ENCODE results near the gene DNAH3. TPM values are rescaled to one million over a fixed set of nuclear protein-coding genes. Genes with fewer than 3 reads are reported as not detected.

Gene DNAH3
- total and polyA plus RNA-seq, 2 of the 13 experiments (the other 11 are each of a cell fraction or from before 2014, with no cell fraction given) = 0.07 to 0.08 TPM

GRCh38 chr16:21194771-21195301, 44.2 kb upstream of the DNAH3 start:
- H3K79me2 ChIP-seq (ENCODE audit: insufficient read depth, low read length) = no peaks in the 10 kb centered on the region
- no peaks in the 10 kb centered on the region for H4K20me1 ChIP-seq (ENCODE audit: insufficient read depth, low read length)
- ChIA-PET POLR2A (interaction anchor here (1.5 kb wide), 1 partner anchor 66 kb away, joined by 3 read pairs; no protein-coding TSS in a partner anchor), CTCF (ENCODE audit: low intra/inter-chr PET ratio, low total read pairs) (no interaction called here)
- H3K9ac ChIP-seq (ENCODE audit: insufficient read depth, low read depth, low read length) = no peak overlapping the region
- intact Hi-C loops (cut with micrococcal nuclease; ENCODE audit: unreplicated experiment) = no loop called here
- FAIRE-seq (no peak), DNase-seq (ENCODE audit: low spot score) (no peak), ATAC-seq (no peak)
- no peak overlapping the region for H3K4me2 ChIP-seq (ENCODE audit: low read depth, low read length)
- H3K27me3 ChIP-seq (ENCODE audit: control insufficient read depth in 1 of 2, insufficient read depth in 2 of 2, low read length in 2 of 2) = peaks cover 5 to 58% of the 10 kb centered on the region in 2 experiments; a peak in 4 of 5 replicates
- H3K27ac ChIP-seq (ENCODE audit: extremely low read length, insufficient read depth, low read length) = no peak overlapping the region
- H2AFZ ChIP-seq (ENCODE audit: low read length) = no peak overlapping the region
- BruUV-seq (replicated peaks) = no TSS peak
- TF ChIP-seq XRCC5 (optimal IDR thresholded peaks at IDR 0.05; ENCODE audit: low read length) = peak; percentile 16
- TF ChIP-seq HNF4G (IDR thresholded peaks at IDR 0.05; ENCODE audit: borderline replicate concordance, low read depth, low read length) = no peak
- no peak for TF ChIP-seq HNF4G (CRISPR knock-in tag; IDR thresholded peaks at IDR 0.05; ENCODE audit: borderline replicate concordance, low read depth)
- no peak for TF ChIP-seq HOXA7 (CRISPR knock-in tag; IDR thresholded peaks at IDR 0.05)
- WGBS (ENCODE audit: low lambda C conversion rate) = 26% methylated on average over 6 of the region's 6 CpGs
- H3K9me3 ChIP-seq (ENCODE audit: low read length) = no peaks in the 10 kb centered on the region
- H3K4me1 ChIP-seq (ENCODE audit: insufficient read depth, low read length) = no peaks in the 10 kb centered on the region
- H3K36me3 ChIP-seq (replicated peaks in 1 of 2; ENCODE audit: control insufficient read depth in 1 of 2, insufficient read depth in 2 of 2, low read length in 2 of 2) = no peaks in the 10 kb centered on the region
- in situ Hi-C loops (cut with HindIII; ENCODE audit: extremely low pct_ligation_motif_present, low pct_unique_long_range_greater_than_20kb) = no loop called here
- no peak overlapping the region for H3K4me3 ChIP-seq (replicated peaks in 1 of 3; ENCODE audit: insufficient read depth in 1 of 3, low read depth in 2 of 3, low read length in 3 of 3)

GRCh38 chr16:21192991-21193390, 42.3 kb upstream of the DNAH3 start:
- no peak for FAIRE-seq
- no peak for TF ChIP-seq ZBTB7A (CRISPR knock-in tag; IDR thresholded peaks at IDR 0.05)
- no peak for DNase-seq (ENCODE audit: low spot score)
- Histone ChIP-seq H2AFZ (ENCODE audit: low read length) (no peak overlapping the region), H3K4me3 (replicated peaks in 1 of 3; ENCODE audit: insufficient read depth in 1 of 3, low read depth in 2 of 3, low read length in 3 of 3) (no peak overlapping the region), H3K79me2 (ENCODE audit: insufficient read depth, low read length) (no peaks in the 10 kb centered on the region), H3K4me1 (ENCODE audit: insufficient read depth, low read length) (peaks cover 6% of the 10 kb centered on the region), H3K36me3 (replicated peaks in 1 of 2; ENCODE audit: control insufficient read depth in 1 of 2, insufficient read depth in 2 of 2, low read length in 2 of 2) (no peaks in the 10 kb centered on the region), H3K9ac (ENCODE audit: insufficient read depth, low read depth, low read length) (no peak overlapping the region), H3K27ac (ENCODE audit: extremely low read length, insufficient read depth, low read length) (no peak overlapping the region), H4K20me1 (ENCODE audit: insufficient read depth, low read length) (no peaks in the 10 kb centered on the region), H3K9me3 (ENCODE audit: low read length) (no peaks in the 10 kb centered on the region), H3K27me3 (ENCODE audit: control insufficient read depth in 1 of 2, insufficient read depth in 2 of 2, low read length in 2 of 2) (peaks cover 5 to 44% of the 10 kb centered on the region in 2 experiments; a peak in 4 of 5 replicates), H3K4me2 (ENCODE audit: low read depth, low read length) (no peak overlapping the region)
- ATAC-seq = no peak
- no TSS peak for BruUV-seq (replicated peaks)
- POLR2A ChIA-PET = no interaction called here
- 69% methylated on average over 1 of the region's 1 CpG for WGBS (ENCODE audit: low lambda C conversion rate)
- in situ Hi-C loops (cut with HindIII; ENCODE audit: extremely low pct_ligation_motif_present, low pct_unique_long_range_greater_than_20kb) (no loop called here), intact Hi-C loops (cut with micrococcal nuclease; ENCODE audit: unreplicated experiment) (no loop called here)
- CTCF ChIA-PET (ENCODE audit: low intra/inter-chr PET ratio, low total read pairs) = no interaction called here

Measured in HepG2 (cell line).